Panc1 (cell line): ENCODE data around the gene APH1A. TPM values are rescaled to one million over a fixed set of nuclear protein-coding genes. Genes with fewer than 3 reads are reported as not detected.
"Not testable (repeated sequence)": the region's sequence is repeated elsewhere in the genome, so short reads cannot be mapped to it uniquely, and the experiment has no call there.

Experiments
- ATAC-seq: fragments of 200-7000 bp; cut with Tn5 transposase; 2 replicates; pipeline ENCODE4 v1.9.1; 2020; ENCODE audit warnings: mild to moderate bottlenecking, moderate library complexity
- BruUV-seq: library from RNA; stranded (reverse); fragments of 400-500 nt; replicated peaks from 2 replicates; lab custom pipeline; 2021; lab: Mats Ljungman, UMichigan
- CTCF ChIA-PET: fragments of 300-600 bp; sonication (Branson Sonifier 250); formaldehyde crosslinking; loops from one replicate; lab custom pipeline; 2022; ENCODE audit warnings: antibody characterized with exemption; lab: Charles Lee
- POLR2A ChIA-PET: fragments of 300-600 bp; sonication (Branson Sonifier 250); formaldehyde crosslinking; loops from one replicate; lab custom pipeline; 2022; ENCODE audit warnings: antibody characterized with exemption; lab: Charles Lee
- DNase-seq: peaks from one replicate; pipeline ENCODE4 v3.0.0-alpha.2; 2010; ENCODE audit warnings: low read depth, low spot score
- H3K27ac ChIP-seq: 2 replicates; pipeline ENCODE4 v1.5.1; 2011; ENCODE audit warnings: mild to moderate bottlenecking, low read length, inconsistent platforms
- H3K27me3 ChIP-seq: fragments of 200-500 bp; sonication (Bioruptor generic); 2 replicates; pipeline ENCODE4 v1.6.0; 2014; ENCODE audit warnings: low read length, inconsistent platforms; ENCODE audit not compliant: control insufficient read depth, insufficient read depth
- H3K36me3 ChIP-seq: fragments of 200-500 bp; sonication (Bioruptor generic); 2 replicates; pipeline ENCODE4 v1.5.1; 2014; ENCODE audit warnings: inconsistent platforms, mild to moderate bottlenecking, low read length, moderate library complexity; ENCODE audit not compliant: control insufficient read depth, insufficient read depth
- H3K4me1 ChIP-seq: 2 replicates; pipeline ENCODE4 v1.5.1; 2011; ENCODE audit warnings: inconsistent platforms, mild to moderate bottlenecking, low read length, moderate library complexity; ENCODE audit not compliant: control insufficient read depth, insufficient read depth
- H3K4me3 ChIP-seq, 2 experiments: 2 replicates each; pipeline ENCODE4 v1.5.1; 2011 to 2012; ENCODE audit warnings: low read depth in 2 of 2, low read length in 2 of 2, mild to moderate bottlenecking in 2 of 2, inconsistent platforms in 1 of 2, moderate library complexity in 1 of 2
- H3K9me3 ChIP-seq: fragments of 200-500 bp; sonication (Bioruptor generic); 2 replicates; pipeline ENCODE4 v1.5.1; 2014; ENCODE audit warnings: low read depth, mild to moderate bottlenecking, inconsistent platforms, low read length, moderate library complexity; ENCODE audit not compliant: control insufficient read depth, insufficient read depth
- CTCF ChIP-seq: fragments of 450-650 bp; IDR thresholded peaks from 2 replicates; pipeline ENCODE4 v1.5.1; 2017; ENCODE audit warnings: mild to moderate bottlenecking
- POLR2AphosphoS5 ChIP-seq: IDR thresholded peaks from 2 replicates; pipeline ENCODE4 v1.6.1; 2012; ENCODE audit warnings: mild to moderate bottlenecking, low read depth, low read length, moderate library complexity
- SIN3A ChIP-seq: IDR thresholded peaks from 2 replicates; pipeline ENCODE4 v1.6.1; 2012; ENCODE audit warnings: low read depth, mild to moderate bottlenecking, low read length, moderate library complexity, borderline replicate concordance; ENCODE audit not compliant: insufficient read depth
- TCF7L2 ChIP-seq: IDR thresholded peaks from 2 replicates; pipeline ENCODE4 v1.6.1; 2011; ENCODE audit warnings: mild to moderate bottlenecking, low read depth, low read length, inconsistent platforms
- in situ Hi-C: cut with HindIII; loops from 2 replicates; pipeline ENCODE4 v1.10.0; 2016; ENCODE audit warnings: low sequenced_read_pairs, low pct_unique_long_range_greater_than_20kb
- intact Hi-C: fragments of 100-400 bp; cut with micrococcal nuclease; formaldehyde crosslinking; loops from one replicate; pipeline ENCODE4 v1.10.0; 2022; ENCODE audit not compliant: unreplicated experiment
- total RNA-seq: library from RNA; stranded (reverse); gene quantifications from one replicate; pipeline ENCODE4 v1.2.1, GENCODE V29; 2021; ENCODE audit not compliant: unreplicated experiment
- TF ChIP-seq, protein P1 (sequence below), 2 experiments: IDR thresholded peaks; 2 replicates each; pipeline ENCODE4 v1.6.1; 2011 to 2012; ENCODE audit warnings: low read depth in 2 of 2, control low read depth in 1 of 2, low read length in 1 of 2, mild to moderate bottlenecking in 1 of 2, moderate library complexity in 1 of 2; ENCODE audit not compliant: insufficient read depth in 1 of 2

Gene APH1A
- total RNA-seq, 1 experiment from 2014 or later: 146 TPM

- Histone ChIP-seq H3K36me3 (peaks cover 8% of the 10 kb centered on the region; the same call in 1 of the 2 replicates), H3K27me3 (no peaks in the 10 kb centered on the region), H3K27ac (no peak overlapping the region), H3K4me1 (peaks cover 17% of the 10 kb centered on the region), H3K4me3 (no peak overlapping the region), H3K9me3 (no peaks in the 10 kb centered on the region)
- in situ Hi-C loops: no loop called here
- ATAC-seq: no peak
- POLR2A ChIA-PET: interaction anchor here (0.7 kb wide), 1 partner anchor 338 kb away, joined by 4 read pairs; the partner anchor contains the start of gene BOLA1
- no TSS peak for BruUV-seq
- TF ChIP-seq SIN3A (no peak), TCF7L2 (no peak), CTCF (no peak), POLR2AphosphoS5 (no peak)
- TF ChIP-seq, protein P1, sequence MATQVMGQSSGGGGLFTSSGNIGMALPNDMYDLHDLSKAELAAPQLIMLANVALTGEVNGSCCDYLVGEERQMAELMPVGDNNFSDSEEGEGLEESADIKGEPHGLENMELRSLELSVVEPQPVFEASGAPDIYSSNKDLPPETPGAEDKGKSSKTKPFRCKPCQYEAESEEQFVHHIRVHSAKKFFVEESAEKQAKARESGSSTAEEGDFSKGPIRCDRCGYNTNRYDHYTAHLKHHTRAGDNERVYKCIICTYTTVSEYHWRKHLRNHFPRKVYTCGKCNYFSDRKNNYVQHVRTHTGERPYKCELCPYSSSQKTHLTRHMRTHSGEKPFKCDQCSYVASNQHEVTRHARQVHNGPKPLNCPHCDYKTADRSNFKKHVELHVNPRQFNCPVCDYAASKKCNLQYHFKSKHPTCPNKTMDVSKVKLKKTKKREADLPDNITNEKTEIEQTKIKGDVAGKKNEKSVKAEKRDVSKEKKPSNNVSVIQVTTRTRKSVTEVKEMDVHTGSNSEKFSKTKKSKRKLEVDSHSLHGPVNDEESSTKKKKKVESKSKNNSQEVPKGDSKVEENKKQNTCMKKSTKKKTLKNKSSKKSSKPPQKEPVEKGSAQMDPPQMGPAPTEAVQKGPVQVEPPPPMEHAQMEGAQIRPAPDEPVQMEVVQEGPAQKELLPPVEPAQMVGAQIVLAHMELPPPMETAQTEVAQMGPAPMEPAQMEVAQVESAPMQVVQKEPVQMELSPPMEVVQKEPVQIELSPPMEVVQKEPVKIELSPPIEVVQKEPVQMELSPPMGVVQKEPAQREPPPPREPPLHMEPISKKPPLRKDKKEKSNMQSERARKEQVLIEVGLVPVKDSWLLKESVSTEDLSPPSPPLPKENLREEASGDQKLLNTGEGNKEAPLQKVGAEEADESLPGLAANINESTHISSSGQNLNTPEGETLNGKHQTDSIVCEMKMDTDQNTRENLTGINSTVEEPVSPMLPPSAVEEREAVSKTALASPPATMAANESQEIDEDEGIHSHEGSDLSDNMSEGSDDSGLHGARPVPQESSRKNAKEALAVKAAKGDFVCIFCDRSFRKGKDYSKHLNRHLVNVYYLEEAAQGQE (IDR thresholded peaks at IDR 0.05; ENCODE audit: insufficient read depth in 1 of 2, low read depth in 2 of 2, low read length in 1 of 2): no peak
- intact Hi-C loops: no loop called here
- DNase-seq: no peak
- CTCF ChIA-PET: no interaction called here
These were observed 31.1 kb downstream of the APH1A start for GRCh38 chr1:150237746-150238145.

GRCh38 chr1:150237176-150237575, 31.6 kb downstream of the APH1A start:
- in situ Hi-C loops, BruUV-seq: not testable (repeated sequence)

DNA sequence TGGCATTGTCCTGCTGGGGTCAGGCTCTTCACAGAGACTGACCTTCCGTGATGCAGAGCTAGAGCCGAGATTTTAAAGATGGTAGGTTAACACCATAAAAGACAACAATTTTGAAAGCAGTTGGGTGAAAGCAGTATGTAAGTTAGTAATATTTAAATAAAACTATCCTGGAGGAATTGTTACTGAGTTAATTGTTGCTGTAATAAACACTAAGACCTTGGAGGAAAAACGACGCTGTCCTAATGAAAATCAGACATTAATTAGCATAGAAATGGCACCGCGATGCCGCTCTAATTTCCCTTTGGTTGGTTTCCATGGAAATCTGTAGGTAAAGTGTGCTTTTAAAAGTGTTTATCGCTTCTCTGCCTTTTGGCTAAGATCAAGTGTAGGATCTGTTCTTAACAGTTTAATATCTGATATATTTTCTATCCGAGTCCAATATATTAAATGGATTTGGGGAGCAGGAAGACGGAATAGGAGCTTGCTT, 32.2 kb downstream of the APH1A start:
- no peaks in the 10 kb centered on the region for H3K27me3 ChIP-seq
- no TSS peak for BruUV-seq
- no peaks in the 10 kb centered on the region for H3K9me3 ChIP-seq
- ChIA-PET CTCF (no interaction called here), POLR2A (no interaction called here)
- H3K4me3 ChIP-seq: peak overlapping the region; percentile 78 to 90
- peaks cover 17% of the 10 kb centered on the region for H3K4me1 ChIP-seq
- ATAC-seq (no peak), DNase-seq (no peak)
- intact Hi-C loops (no loop called here), in situ Hi-C loops (no loop called here)
- peak overlapping the region; percentile 92 for H3K27ac ChIP-seq
- H3K36me3 ChIP-seq: peaks cover 8% of the 10 kb centered on the region; the same call in 1 of the 2 replicates
- TF ChIP-seq, protein P1 (IDR thresholded peaks at IDR 0.05; ENCODE audit: insufficient read depth in 1 of 2, low read depth in 2 of 2, low read length in 1 of 2): no peak
- TF ChIP-seq POLR2AphosphoS5 (no peak), TCF7L2 (no peak), SIN3A (no peak)

More at GRCh38 chr1:150237176-150237575, 31.6 kb downstream of the APH1A start:
- ATAC-seq, H3K27me3 ChIP-seq, H3K4me3 ChIP-seq, POLR2A ChIA-PET, intact Hi-C loops, DNase-seq, CTCF ChIA-PET, H3K9me3 ChIP-seq, H3K36me3 ChIP-seq: not testable (repeated sequence)
- H3K4me1 ChIP-seq: peaks cover 17% of the 10 kb centered on the region
- H3K27ac ChIP-seq: peak overlapping the region; percentile 92
